Type B pancreatic cell (in vitro differentiated cells): ENCODE measurements around the gene KATNAL2. TPM values are rescaled to one million over a fixed set of nuclear protein-coding genes. Genes with fewer than 3 reads are reported as not detected.

Source experiments
- DNase-seq: peaks from one replicate; pipeline ENCODE4 v3.0.0; 2021; ENCODE audit warnings: mixed read lengths; ENCODE audit not compliant: unreplicated experiment; ENCODE audit errors: extremely low spot score
- H3K27ac Mint-ChIP-seq: 2 replicates; pipeline ENCODE4 v1.8.0; 2021; ENCODE audit warnings: mild to moderate bottlenecking, mixed read lengths
- H3K27me3 Mint-ChIP-seq: 2 replicates; pipeline ENCODE4 v1.8.0; 2021; ENCODE audit warnings: mixed read lengths
- H3K36me3 Mint-ChIP-seq: 2 replicates; pipeline ENCODE4 v1.8.0; 2021; ENCODE audit warnings: mixed read lengths
- H3K4me1 Mint-ChIP-seq: one replicate; pipeline ENCODE4 v1.8.0; 2021; ENCODE audit warnings: mixed read lengths; ENCODE audit not compliant: unreplicated experiment
- H3K4me3 Mint-ChIP-seq: 2 replicates; pipeline ENCODE4 v1.8.0; 2021; ENCODE audit warnings: mild to moderate bottlenecking, mixed read lengths
- H3K9me3 Mint-ChIP-seq: 2 replicates; pipeline ENCODE4 v1.8.0; 2021; ENCODE audit warnings: mixed read lengths
- CTCF ChIP-seq: fragments of 200-600 bp; sonication (generic); conservative IDR thresholded peaks from 2 replicates; pipeline ENCODE4 v1.5.0; 2021; ENCODE audit warnings: antibody characterized with exemption, mild to moderate bottlenecking
- total RNA-seq: library from RNA; stranded (reverse); gene quantifications from 2 replicates; pipeline ENCODE4 v1.2.1, GENCODE V29; 2021; ENCODE audit warnings: low replicate concordance

The KATNAL2 gene
- total RNA-seq, 1 donor from 2014 or later, result 8.6 TPM

DNA sequence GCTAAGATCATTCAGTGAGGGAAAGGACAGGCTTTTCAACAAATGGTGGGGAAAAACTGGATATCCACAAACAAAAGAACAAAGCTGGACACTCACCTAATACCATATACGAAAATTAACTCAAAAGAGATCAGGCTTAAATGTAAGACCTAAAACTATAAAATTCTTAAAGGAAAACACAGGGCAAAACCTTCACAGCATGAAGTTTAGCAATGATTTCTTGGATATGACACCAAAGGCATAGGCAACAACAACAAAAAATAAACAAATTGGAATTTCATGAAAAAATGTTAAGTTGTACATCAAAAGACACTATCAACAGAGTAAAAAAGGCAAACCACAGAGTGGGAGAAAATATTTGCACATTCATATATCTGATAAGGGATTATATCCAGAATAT, 28.4 kb upstream of the KATNAL2 start:
- Mint-ChIP-seq H3K27me3 (no peaks in the 10 kb centered on the region), H3K36me3 (peaks cover 52% of the 10 kb centered on the region), H3K4me3 (no peak overlapping the region), H3K9me3 (peaks cover 4% of the 10 kb centered on the region), H3K27ac (no peak overlapping the region), H3K4me1 (peaks cover 8% of the 10 kb centered on the region)
- no peak for TF ChIP-seq CTCF
- DNase-seq, result no peak

DNA sequence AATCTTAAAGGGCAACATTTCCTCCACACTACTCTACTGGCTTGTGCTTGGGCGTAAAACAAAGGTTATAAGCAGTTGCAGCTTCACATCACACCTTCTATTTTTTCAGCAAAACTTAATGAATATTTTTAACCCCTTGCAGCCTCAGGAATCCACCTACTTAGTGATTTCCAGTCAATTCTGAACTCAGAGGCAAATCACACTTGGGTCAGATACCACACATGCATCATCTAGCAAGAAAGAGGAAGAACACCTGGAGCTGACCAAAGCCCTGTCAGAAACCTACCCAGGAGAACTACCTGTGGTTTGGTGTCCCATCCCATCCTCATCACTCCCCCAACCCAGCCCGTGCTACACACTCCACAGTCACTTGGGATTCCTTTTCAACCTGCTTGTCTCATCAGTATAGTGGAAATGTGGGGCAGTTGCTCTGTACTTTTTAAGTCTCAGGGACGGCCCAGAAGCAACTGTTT, 25.6 kb upstream of the KATNAL2 start:
- peaks cover 4% of the 10 kb centered on the region for H3K9me3 Mint-ChIP-seq
- H3K36me3 Mint-ChIP-seq, result peaks cover 55% of the 10 kb centered on the region
- no peak for TF ChIP-seq CTCF
- H3K27me3 Mint-ChIP-seq, result no peaks in the 10 kb centered on the region
- no peak for DNase-seq
- peaks cover 8% of the 10 kb centered on the region for H3K4me1 Mint-ChIP-seq
- H3K4me3 Mint-ChIP-seq, result no peak overlapping the region
- no peak overlapping the region for H3K27ac Mint-ChIP-seq

DNA sequence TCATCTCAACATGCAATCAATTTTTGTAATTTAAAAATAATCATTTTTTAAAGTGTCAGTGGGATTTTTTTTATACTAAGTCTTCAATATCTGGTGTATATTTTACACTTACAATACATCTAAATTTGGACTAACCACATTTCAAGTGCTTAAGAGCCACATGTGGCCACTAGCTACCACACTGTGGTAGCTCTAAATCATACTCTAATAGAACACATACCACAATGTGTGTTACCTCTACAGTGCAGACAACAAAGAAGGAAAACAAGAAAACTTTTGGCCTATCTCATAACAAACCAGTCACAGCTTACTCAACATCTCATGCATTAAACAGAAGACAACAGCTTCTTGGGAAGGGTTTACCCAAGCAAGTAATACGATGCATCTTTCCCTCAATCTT, 24.6 kb upstream of the KATNAL2 start:
- H3K27me3 Mint-ChIP-seq, result no peaks in the 10 kb centered on the region
- H3K4me1 Mint-ChIP-seq, result peaks cover 8% of the 10 kb centered on the region
- H3K4me3 Mint-ChIP-seq, result no peak overlapping the region
- DNase-seq, result no peak
- H3K36me3 Mint-ChIP-seq, result peaks cover 47% of the 10 kb centered on the region
- no peak for TF ChIP-seq CTCF
- no peak overlapping the region for H3K27ac Mint-ChIP-seq
- peaks cover 4% of the 10 kb centered on the region for H3K9me3 Mint-ChIP-seq

- TF ChIP-seq CTCF, result no peak
- Mint-ChIP-seq H3K27ac (no peak overlapping the region), H3K4me3 (no peak overlapping the region), H3K27me3 (no peaks in the 10 kb centered on the region), H3K9me3 (peaks cover 4% of the 10 kb centered on the region), H3K36me3 (peaks cover 42% of the 10 kb centered on the region), H3K4me1 (peaks cover 8% of the 10 kb centered on the region)
- no peak for DNase-seq
Measured at GRCh38 chr18:46893360-46893759, 24.0 kb upstream of the KATNAL2 start.

DNA sequence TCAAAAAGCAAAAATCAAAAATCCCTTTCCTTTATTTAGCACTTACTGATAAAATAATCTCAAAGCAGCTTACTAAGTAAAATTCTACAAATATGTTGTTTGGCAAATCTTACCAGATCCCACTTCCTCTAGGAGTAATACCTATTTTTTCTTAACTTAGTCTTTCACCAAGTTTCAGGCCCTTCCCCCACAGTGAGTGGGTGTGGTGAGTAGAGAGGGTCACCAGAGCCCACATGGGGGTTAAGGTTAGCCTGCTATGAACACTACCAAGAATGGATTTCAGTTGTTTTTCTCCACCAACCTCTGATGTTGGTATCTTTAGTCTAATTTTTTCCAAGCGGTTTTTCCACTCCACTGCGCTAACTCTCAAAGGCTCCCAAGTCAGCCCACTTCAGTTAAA, 23.3 kb upstream of the KATNAL2 start:
- H3K36me3 Mint-ChIP-seq, result peaks cover 34% of the 10 kb centered on the region
- peaks cover 8% of the 10 kb centered on the region for H3K4me1 Mint-ChIP-seq
- no peak for DNase-seq
- H3K4me3 Mint-ChIP-seq, result no peak overlapping the region
- H3K27ac Mint-ChIP-seq, result no peak overlapping the region
- TF ChIP-seq CTCF, result no peak
- H3K9me3 Mint-ChIP-seq, result peaks cover 4% of the 10 kb centered on the region
- no peaks in the 10 kb centered on the region for H3K27me3 Mint-ChIP-seq
